MM.1S (cell line): ENCODE data around the gene BCAP31.

Experiments used
- DNase-seq: peaks from one replicate; pipeline ENCODE4 v3.0.0-alpha.2; 2015
- H2AFZ ChIP-seq: fragments of 300-600 bp; sonication (generic); 2 replicates; pipeline ENCODE4 v1.6.0; 2016; ENCODE audit warnings: antibody characterized with exemption, low read length
- H3F3A ChIP-seq: fragments of 300-600 bp; sonication (generic); 2 replicates; pipeline ENCODE4 v1.6.1; 2016; ENCODE audit warnings: mild to moderate bottlenecking, antibody characterized with exemption, low read length, moderate library complexity, mixed read lengths; ENCODE audit not compliant: insufficient read depth
- H3K27ac ChIP-seq: fragments of 300-600 bp; sonication (generic); 2 replicates; pipeline ENCODE4 v1.5.1; 2016; ENCODE audit warnings: mild to moderate bottlenecking, low read length
- H3K27me3 ChIP-seq: fragments of 300-600 bp; sonication (generic); replicated peaks from 2 replicates; pipeline ENCODE4 v1.6.0; 2016; ENCODE audit warnings: low read length; ENCODE audit not compliant: insufficient read depth
- H3K36me3 ChIP-seq: fragments of 300-600 bp; sonication (generic); replicated peaks from 2 replicates; pipeline ENCODE4 v1.6.1; 2016; ENCODE audit warnings: mild to moderate bottlenecking, low read length, mixed read lengths; ENCODE audit not compliant: insufficient read depth
- H3K4me1 ChIP-seq: fragments of 300-600 bp; sonication (generic); 2 replicates; pipeline ENCODE4 v1.6.1; 2016; ENCODE audit warnings: low read length, mixed read lengths
- H3K4me2 ChIP-seq: fragments of 300-600 bp; sonication (generic); 2 replicates; pipeline ENCODE4 v1.6.0; 2016; ENCODE audit warnings: low read depth, low read length
- H3K4me3 ChIP-seq: fragments of 300-600 bp; sonication (generic); 2 replicates; pipeline ENCODE4 v1.5.1; 2016; ENCODE audit warnings: low read length, mixed read lengths
- H3K79me2 ChIP-seq: fragments of 300-600 bp; sonication (generic); 2 replicates; pipeline ENCODE4 v1.6.1; 2016; ENCODE audit warnings: mixed run types, low read length, mixed read lengths
- H3K9ac ChIP-seq: fragments of 300-600 bp; sonication (generic); 2 replicates; pipeline ENCODE4 v1.6.1; 2016; ENCODE audit warnings: low read length, mixed read lengths
- H3K9me2 ChIP-seq: fragments of 300-600 bp; sonication (generic); replicated peaks from 2 replicates; pipeline ENCODE4 v1.6.1; 2016; ENCODE audit warnings: mild to moderate bottlenecking, low read length, mixed read lengths; ENCODE audit not compliant: insufficient read depth
- H3K9me3 ChIP-seq: fragments of 300-600 bp; sonication (generic); replicated peaks from 2 replicates; pipeline ENCODE4 v1.6.1; 2016; ENCODE audit warnings: mild to moderate bottlenecking, low read length, mixed read lengths; ENCODE audit not compliant: insufficient read depth
- H4K20me1 ChIP-seq: fragments of 300-600 bp; sonication (generic); 2 replicates; pipeline ENCODE4 v1.6.1; 2016; ENCODE audit warnings: mild to moderate bottlenecking, low read length, moderate library complexity, mixed read lengths; ENCODE audit not compliant: insufficient read depth
- CTCF ChIP-seq: fragments of 300-600 bp; sonication (generic); IDR thresholded peaks from 2 replicates; pipeline ENCODE4 v1.5.1; 2016; ENCODE audit warnings: antibody characterized with exemption, low read length, mixed read lengths
- EZH2 ChIP-seq: fragments of 300-600 bp; sonication (generic); optimal IDR thresholded peaks from 2 replicates; pipeline ENCODE3; 2017; ENCODE audit warnings: low read depth, mild to moderate bottlenecking, antibody characterized with exemption, low read length, mixed read lengths
- EZH2phosphoT487 ChIP-seq: fragments of 300-600 bp; sonication (generic); IDR thresholded peaks from 2 replicates; pipeline ENCODE4 v1.6.1; 2018; ENCODE audit warnings: antibody characterized with exemption, low read length

BCAP31 gene

GRCh38 chrX:153741446-153741845 is 17.3 kb upstream of the BCAP31 start:
- no peaks in the 10 kb centered on the region for H3K79me2 ChIP-seq
- H3K27ac ChIP-seq: no peak overlapping the region
- no peaks in the 10 kb centered on the region for H4K20me1 ChIP-seq
- H2AFZ ChIP-seq: no peak overlapping the region
- no peak overlapping the region for H3K4me3 ChIP-seq
- H3K9ac ChIP-seq: no peak overlapping the region
- H3F3A ChIP-seq: no peaks in the 10 kb centered on the region
- H3K9me2 ChIP-seq: no peaks in the 10 kb centered on the region
- no peak overlapping the region for H3K4me2 ChIP-seq
- H3K4me1 ChIP-seq: no peaks in the 10 kb centered on the region
- no peak for DNase-seq
- TF ChIP-seq EZH2: no peak
- TF ChIP-seq CTCF: no peak
- no peak for TF ChIP-seq EZH2phosphoT487
- no peaks in the 10 kb centered on the region for H3K36me3 ChIP-seq
- H3K27me3 ChIP-seq: no peaks in the 10 kb centered on the region
- H3K9me3 ChIP-seq: no peaks in the 10 kb centered on the region

- no peaks in the 10 kb centered on the region for H3K27me3 ChIP-seq
- no peak overlapping the region for H3K27ac ChIP-seq
- no peak overlapping the region for H2AFZ ChIP-seq
- H3K9me3 ChIP-seq: no peaks in the 10 kb centered on the region
- H3K9ac ChIP-seq: no peak overlapping the region
- no peaks in the 10 kb centered on the region for H3K79me2 ChIP-seq
- no peak overlapping the region for H3K4me2 ChIP-seq
- no peak for DNase-seq
- H3K4me3 ChIP-seq: no peak overlapping the region
- H3K36me3 ChIP-seq: no peaks in the 10 kb centered on the region
- H4K20me1 ChIP-seq: no peaks in the 10 kb centered on the region
- no peaks in the 10 kb centered on the region for H3K4me1 ChIP-seq
- no peaks in the 10 kb centered on the region for H3K9me2 ChIP-seq
- TF ChIP-seq EZH2: no peak
- TF ChIP-seq EZH2phosphoT487: no peak
- TF ChIP-seq CTCF: no peak
- H3F3A ChIP-seq: no peaks in the 10 kb centered on the region
Observed at GRCh38 chrX:153740631-153741222, 16.5 kb upstream of the BCAP31 start.

- no peaks in the 10 kb centered on the region for H3K36me3 ChIP-seq
- no peaks in the 10 kb centered on the region for H3K79me2 ChIP-seq
- no peak overlapping the region for H3K4me2 ChIP-seq
- H4K20me1 ChIP-seq: no peaks in the 10 kb centered on the region
- H3K9me3 ChIP-seq: no peaks in the 10 kb centered on the region
- H2AFZ ChIP-seq: no peak overlapping the region
- TF ChIP-seq CTCF: no peak
- no peak for TF ChIP-seq EZH2phosphoT487
- TF ChIP-seq EZH2: no peak
- no peaks in the 10 kb centered on the region for H3K27me3 ChIP-seq
- no peaks in the 10 kb centered on the region for H3K4me1 ChIP-seq
- H3K4me3 ChIP-seq: no peak overlapping the region
- H3F3A ChIP-seq: no peaks in the 10 kb centered on the region
- no peak overlapping the region for H3K27ac ChIP-seq
- no peak overlapping the region for H3K9ac ChIP-seq
- H3K9me2 ChIP-seq: no peaks in the 10 kb centered on the region
- no peak for DNase-seq
Observed at GRCh38 chrX:153739754-153740486, 15.7 kb upstream of the BCAP31 start.
